GM21786 (cell line): ENCODE measurements around the gene GPRIN2.

Experiments
- ATAC-seq: cut with Tn5 transposase; IDR thresholded peaks from one replicate; pipeline ENCODE4 v1.9.1; 2021; ENCODE audit not compliant: unreplicated experiment

The GPRIN2 gene

GRCh38 chr10:46550076-46550790, 6.2 kb downstream of the GPRIN2 start:
- ATAC-seq: no peak

DNA sequence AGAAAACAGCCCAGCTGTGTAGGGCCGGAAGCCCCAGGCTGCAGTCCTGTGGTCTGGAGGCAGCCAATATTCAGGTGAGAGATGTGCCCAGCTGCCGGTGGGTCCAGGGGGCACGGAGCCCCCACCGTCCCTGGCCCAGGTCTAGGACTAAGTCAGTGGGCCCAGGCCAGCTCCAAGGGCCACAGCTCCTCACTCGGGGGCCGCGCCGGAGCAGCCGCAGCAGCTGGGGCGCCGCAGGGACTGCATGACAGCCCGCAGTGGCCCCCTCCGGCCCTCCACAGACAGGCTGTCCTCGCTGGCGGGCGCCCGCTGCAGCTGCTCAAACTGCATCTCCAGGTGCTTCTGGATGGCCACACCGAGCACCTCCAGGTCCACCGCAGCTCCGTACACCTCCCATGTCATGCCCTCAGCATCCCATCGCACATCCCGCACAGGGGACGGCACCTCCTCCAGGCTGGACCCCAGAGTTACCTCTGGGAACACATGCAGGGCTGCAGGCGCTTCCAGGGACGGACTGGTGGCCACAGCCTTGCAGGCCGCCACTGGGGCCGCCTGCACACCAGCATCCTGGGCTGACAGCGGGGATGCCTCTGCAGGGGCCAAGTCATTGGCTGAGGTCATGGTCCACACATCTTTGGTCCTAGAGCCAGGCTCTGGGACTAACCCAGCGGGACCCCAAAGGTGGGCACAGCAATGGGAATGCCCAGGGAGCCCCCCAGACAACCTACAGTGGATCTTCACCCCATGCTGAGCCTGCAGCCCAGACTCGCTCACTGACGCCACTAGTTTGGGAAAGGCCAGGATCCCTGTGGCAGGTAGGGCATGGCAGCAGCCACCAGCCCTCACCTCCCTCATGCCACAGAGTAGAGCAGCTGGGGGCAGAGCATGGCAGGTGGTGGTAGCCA, 7.0 kb downstream of the GPRIN2 start:
- no peak for ATAC-seq

DNA sequence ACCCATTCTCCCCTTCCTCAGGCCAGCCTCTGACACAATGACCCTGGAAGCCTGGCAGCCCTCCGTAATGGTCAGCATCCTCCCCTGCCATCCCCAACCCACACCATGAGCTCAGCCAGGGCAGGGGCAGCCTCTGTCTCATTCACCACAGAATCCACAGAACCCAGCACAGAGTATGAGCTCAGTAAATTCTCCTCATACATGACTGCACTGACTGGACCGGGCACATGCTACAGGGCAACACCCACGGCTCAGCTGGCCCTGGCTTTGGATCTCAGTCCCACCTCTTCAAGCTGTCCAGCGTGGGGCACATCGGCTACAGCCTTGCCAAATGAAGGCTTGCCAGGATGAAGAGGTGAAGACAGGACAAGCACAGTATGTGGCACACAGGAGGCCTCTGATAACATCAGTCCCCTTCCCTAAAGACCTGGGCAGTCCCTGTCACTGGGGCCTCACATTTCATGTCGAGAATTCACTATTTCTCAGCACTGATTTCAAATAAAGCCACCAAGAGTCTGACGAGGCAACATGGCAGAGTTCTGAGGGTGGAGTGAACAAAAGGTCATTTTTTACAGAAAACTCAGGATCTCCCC, 7.9 kb downstream of the GPRIN2 start:
- ATAC-seq: no peak

DNA sequence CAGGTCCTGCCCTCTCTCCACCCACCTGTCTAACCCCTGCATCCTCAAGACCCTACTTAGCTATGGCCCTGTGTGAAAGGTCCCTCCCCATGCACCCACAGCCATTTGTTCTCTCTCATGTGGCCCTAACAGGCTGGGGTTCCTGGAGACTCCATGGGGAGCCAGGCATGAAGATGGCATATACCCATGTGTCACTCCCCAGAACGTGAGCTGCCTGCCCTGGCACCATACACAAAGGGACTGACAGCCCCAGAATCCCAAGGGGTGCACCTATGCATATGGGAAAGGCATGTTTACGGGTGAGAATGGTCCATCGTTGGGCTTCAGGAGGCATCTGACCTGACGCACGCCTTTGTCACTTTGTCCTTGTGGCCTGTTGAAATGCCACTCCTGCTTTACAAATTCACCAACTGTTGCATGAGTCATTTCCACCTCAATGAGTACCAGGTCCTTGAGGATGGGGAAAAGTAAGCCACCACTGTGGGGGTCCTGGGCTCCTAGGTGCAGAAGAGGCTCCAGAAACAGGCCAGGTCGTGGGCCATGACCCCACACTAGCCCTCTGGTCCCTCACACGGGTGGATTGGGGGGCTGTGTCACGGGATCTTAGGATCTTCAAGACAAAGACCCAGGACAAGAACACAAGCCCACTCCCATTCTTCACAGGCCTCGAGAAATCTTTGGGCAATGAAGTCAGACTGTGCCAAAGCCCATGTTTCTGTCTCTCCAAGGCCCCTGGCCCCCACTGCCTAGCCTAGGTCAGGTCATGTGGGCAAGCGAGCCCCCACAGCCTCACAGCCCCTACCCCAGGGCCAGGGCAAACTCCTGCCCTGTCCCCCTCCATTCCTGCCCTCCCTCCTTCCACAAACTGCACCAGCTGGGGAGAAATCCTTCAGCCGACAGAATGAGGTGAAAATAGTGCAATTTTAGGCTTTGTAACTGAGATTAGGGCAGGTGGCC, 8.6 kb downstream of the GPRIN2 start:
- ATAC-seq: no peak

- no peak for ATAC-seq
These were observed 9.6 kb downstream of the GPRIN2 start for GRCh38 chr10:46546591-46547540.

- no peak for ATAC-seq
These were observed 10.4 kb downstream of the GPRIN2 start for GRCh38 chr10:46545861-46546590.

GRCh38 chr10:46544989-46545791, 11.3 kb downstream of the GPRIN2 start:
- ATAC-seq: no peak

DNA sequence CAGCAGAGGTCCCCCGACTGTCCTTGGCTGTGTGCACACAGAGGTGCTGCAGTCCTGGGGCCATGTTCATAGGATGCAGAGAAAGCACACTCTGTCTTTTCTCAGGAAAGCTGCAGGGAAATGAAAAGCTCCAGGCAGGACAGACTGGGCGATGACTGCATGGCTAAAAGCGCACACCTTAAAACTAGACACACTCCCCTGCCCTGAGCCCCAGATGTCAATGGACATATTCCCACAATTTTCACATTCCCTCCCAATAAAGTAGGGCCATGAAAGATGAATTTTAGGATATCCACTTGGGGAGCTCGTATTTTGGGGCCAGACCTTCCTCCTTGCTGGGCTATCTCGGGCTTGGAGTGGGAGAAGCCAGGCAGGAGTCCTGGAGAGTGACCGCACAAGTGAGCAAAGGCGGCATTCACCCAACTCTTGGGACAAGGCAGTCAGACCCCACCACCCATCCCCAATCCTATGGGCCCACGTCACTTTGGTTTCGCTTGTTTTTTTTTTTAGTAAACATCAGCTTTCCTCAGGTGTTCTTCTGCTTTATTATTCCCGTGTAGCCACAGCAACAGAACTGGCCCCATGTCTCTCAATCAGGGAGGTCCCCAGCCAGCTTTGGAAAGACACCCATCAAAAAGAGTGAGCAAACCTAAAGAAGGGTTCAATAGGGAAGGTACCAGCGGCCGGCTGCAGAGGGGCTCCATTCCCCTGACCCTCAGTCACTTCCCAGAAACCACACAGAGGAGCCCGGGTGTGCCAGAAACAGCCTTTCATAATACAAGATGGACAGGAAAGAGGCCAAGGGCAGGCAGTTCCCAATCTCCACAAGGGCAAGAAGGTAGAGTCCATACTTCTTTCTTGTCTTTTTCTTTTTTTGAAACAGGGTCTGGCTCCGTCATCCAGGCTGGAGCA, 12.7 kb downstream of the GPRIN2 start:
- ATAC-seq: no peak

GRCh38 chr10:46542567-46543465, 13.6 kb downstream of the GPRIN2 start:
- no peak for ATAC-seq

DNA sequence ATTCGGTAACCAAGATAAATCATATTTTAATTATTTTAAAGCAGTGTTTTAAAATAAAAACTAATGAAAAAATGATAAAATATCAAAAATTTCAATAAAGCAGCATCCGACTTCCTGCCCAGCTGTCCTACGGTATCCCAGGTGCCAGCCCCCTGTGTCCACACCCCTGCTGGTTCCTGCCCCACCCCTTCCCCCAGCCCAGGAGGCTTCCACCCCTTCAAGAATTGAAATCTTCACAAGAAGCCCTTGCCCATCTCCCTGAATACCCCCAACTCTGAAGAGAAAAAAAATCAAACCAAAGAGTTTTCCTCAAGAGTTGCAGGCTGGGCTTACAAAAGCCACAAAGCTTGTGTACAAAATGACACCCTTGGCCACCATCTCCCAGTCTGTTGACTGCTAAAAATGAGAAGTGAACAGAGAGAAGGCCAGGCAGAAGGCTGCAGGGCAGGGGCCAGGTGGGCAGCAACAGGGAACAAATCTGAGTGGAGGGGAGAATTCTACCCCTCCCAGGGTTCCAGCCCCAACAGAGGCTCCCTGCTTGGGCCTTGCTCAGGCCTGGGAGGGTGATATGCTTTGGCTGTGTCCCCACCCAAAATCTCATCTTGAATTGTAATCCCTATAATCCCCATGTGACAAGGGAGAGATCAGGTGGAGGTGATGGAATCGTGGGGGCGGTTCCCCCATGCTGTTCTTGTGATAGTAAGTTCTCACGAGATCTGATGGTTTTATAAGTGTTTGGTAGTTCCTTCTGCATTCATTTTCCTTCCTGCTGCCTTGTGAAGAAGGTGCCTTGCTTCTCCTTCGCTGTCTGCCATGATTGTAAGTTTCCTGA, 14.5 kb downstream of the GPRIN2 start:
- no peak for ATAC-seq

GRCh38 chr10:46541017-46541661, 15.3 kb downstream of the GPRIN2 start:
- no peak for ATAC-seq

DNA sequence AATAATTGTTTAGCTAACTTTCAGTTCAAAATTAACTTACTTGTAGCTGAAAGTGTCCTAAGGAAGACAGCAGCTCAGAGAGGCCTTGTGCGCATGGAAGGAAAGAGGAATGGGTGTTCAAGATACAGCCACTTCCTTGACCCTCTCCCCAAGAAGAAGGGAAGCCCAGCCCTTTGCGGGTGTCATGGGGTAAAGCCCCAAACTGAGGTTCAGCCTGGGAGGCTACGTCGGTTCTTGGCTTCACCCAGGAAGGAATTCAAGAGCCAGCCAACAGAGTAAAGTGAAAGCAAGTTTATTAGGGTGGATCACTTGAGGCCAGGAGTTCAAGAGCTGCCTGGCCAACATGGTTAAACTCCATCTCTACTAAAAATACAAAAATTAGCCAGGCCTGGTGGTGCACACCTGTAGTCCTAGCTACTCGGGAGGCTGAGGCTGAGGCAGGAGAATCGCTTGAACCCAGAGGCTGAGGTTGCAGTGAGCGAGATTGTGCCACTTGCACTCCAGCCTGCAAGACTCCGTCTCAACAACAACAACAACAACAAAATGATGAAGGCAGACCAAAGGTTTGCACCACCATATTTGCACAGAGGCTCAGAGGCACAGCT, 15.9 kb downstream of the GPRIN2 start:
- no peak for ATAC-seq

DNA sequence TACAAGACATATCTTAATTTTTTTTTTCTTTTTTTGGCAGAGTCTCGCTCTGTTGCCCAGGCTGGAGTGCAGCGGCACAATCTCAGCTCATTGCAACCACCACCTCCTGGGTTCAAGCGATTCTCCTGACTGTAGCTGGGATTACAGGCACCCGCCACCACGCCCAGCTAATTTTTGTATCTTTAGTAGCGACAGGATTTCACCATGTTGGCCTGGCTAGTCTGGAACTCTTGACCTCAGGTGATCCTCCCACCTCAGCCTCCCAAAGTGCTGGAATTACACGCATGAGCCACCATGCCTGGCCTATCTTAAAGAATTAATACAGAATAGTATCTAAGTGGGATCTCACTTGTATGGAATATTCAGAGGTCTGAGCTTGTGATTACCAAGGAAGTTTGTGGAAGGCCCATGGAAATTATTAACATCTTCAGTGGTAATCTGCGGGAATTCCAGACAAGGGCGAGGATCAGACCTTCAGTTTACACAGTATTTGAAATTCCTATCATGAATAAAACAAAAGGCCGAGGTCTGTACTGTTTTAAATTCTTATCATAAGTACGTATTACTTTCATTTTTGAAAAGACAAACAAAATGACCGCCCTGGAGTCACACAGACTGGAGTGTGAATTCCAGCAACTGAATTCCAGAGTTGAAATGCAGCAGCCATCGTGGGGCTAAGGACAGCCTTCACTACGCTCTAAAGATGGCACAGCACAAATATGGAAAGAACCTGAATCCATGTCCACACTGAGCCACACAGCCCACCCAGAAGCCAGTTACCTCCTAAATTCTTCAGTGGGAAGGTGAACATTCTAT, 16.7 kb downstream of the GPRIN2 start:
- no peak for ATAC-seq
